IMR-90 (cell line): ENCODE results near the gene TST.
A peak's percentile ranks its signal among the peaks of the same experiment; 100 is the strongest.

Source experiments
- CHD1 ChIP-seq: IDR thresholded peaks from 2 replicates; pipeline ENCODE4 v1.6.1; 2012; ENCODE audit warnings: low read depth, low read length, improper control_type of control experiment
- FOS ChIP-seq: fragments of 150-350 bp; IDR thresholded peaks from 2 replicates; pipeline ENCODE4 v1.6.1; 2016; ENCODE audit warnings: low read depth, low read length
- NFE2L2 ChIP-seq: fragments of 150-350 bp; IDR thresholded peaks from 2 replicates; pipeline ENCODE4 v1.6.1; 2016; ENCODE audit warnings: low read depth, mild to moderate bottlenecking, low read length
- POLR2A ChIP-seq: IDR thresholded peaks from 2 replicates; pipeline ENCODE4 v1.6.1; 2012; ENCODE audit warnings: mild to moderate bottlenecking, low read depth, low read length
- TF ChIP-seq, protein P1 (sequence below): conservative IDR thresholded peaks from 2 replicates; pipeline ENCODE4 v1.5.1; 2012; ENCODE audit warnings: mild to moderate bottlenecking, low read depth, low read length, improper control_type of control experiment

DNA sequence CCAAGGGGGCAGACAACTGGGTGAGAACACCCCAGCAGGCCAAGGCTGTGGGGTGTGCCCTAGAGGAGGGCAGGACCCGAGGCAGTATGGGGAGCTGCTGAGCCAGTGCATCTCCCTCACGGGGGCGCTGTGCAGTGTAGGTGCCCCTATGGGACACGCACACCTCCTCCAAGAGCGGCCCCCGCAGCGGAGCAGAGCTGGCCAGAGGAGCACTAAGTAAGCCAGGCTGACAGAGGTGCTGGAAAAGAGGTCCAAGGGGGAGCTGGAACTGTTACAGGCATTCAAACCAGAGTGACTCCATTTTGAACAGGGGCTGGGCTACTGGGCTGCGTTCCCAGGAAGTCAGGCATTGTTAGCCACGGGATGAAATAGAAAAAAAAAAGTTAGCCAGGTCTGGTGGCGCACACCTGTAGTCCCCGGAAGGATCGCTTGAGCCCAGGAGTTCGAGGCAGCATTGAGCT, 41.8 kb downstream of the TST start:
- TF ChIP-seq, protein P1, sequence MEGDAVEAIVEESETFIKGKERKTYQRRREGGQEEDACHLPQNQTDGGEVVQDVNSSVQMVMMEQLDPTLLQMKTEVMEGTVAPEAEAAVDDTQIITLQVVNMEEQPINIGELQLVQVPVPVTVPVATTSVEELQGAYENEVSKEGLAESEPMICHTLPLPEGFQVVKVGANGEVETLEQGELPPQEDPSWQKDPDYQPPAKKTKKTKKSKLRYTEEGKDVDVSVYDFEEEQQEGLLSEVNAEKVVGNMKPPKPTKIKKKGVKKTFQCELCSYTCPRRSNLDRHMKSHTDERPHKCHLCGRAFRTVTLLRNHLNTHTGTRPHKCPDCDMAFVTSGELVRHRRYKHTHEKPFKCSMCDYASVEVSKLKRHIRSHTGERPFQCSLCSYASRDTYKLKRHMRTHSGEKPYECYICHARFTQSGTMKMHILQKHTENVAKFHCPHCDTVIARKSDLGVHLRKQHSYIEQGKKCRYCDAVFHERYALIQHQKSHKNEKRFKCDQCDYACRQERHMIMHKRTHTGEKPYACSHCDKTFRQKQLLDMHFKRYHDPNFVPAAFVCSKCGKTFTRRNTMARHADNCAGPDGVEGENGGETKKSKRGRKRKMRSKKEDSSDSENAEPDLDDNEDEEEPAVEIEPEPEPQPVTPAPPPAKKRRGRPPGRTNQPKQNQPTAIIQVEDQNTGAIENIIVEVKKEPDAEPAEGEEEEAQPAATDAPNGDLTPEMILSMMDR = peak; percentile 36; the same call in 1 of the 2 replicates
- TF ChIP-seq POLR2A = no peak
- no peak for TF ChIP-seq FOS
- TF ChIP-seq NFE2L2 = no peak
- no peak for TF ChIP-seq CHD1
